Esophagus muscularis mucosa (tissue), 4 donors: Measurements from ENCODE around the gene C2orf42. TPM values are rescaled to one million over a fixed set of nuclear protein-coding genes. Genes with fewer than 3 reads are reported as not detected.
A peak's percentile ranks its signal among the peaks of the same experiment; 100 is the strongest.
"Not testable (repeated sequence)": the region's sequence is repeated elsewhere in the genome, so short reads cannot be mapped to it uniquely, and the experiment has no call there.

Experiments
- DNase-seq: peaks from one replicate; pipeline ENCODE4 v3.0.0-alpha.2; 2017; ENCODE audit errors: extremely low spot score
- H3K27ac ChIP-seq, 4 donors: fragments of 200-600 bp; sonication (generic); replicated peaks in 1 of 4; 1 replicate in 3 of 4; 2 replicates in 1 of 4; pipeline ENCODE4 v1.5.1; 2016 to 2019; ENCODE audit warnings: mild to moderate bottlenecking in 1 of 4
- H3K27me3 ChIP-seq, 4 donors: fragments of 200-600 bp; sonication (generic); one replicate each; pipeline versions ENCODE4 v1.5.1 to v1.6.0; 2016 to 2019
- H3K36me3 ChIP-seq, 4 donors: fragments of 200-600 bp; sonication (generic); one replicate each; pipeline ENCODE4 v1.5.1; 2016 to 2019
- H3K4me1 ChIP-seq, 4 donors: fragments of 200-600 bp; sonication (generic); one replicate each; pipeline ENCODE4 v1.5.1; 2016 to 2019
- H3K4me3 ChIP-seq, 4 donors: fragments of 200-600 bp; sonication (generic); 1 replicate in 2 of 4; 2 replicates in 2 of 4; pipeline ENCODE4 v1.5.1; 2016 to 2019; ENCODE audit warnings: mild to moderate bottlenecking in 4 of 4, moderate library complexity in 1 of 4
- H3K9me3 ChIP-seq, 4 donors: fragments of 200-600 bp; sonication (generic); 1 replicate in 3 of 4; 2 replicates in 1 of 4; pipeline ENCODE4 v1.5.1; 2016 to 2019
- CTCF ChIP-seq, 3 experiments: fragments of 200-600 bp in 2 of 3; fragments of 450-650 bp in 1 of 3; sonication (generic) in 2 of 3; IDR thresholded peaks; one replicate each; pipeline ENCODE4 v1.5.1; 2017 to 2019; ENCODE audit warnings: antibody characterized with exemption in 3 of 3, mild to moderate bottlenecking in 2 of 3, moderate library complexity in 1 of 3
- EP300 ChIP-seq: sonication (generic); formaldehyde crosslinking; IDR thresholded peaks from one replicate; pipeline ENCODE4 v1.6.1; 2017; ENCODE audit warnings: antibody characterized with exemption
- POLR2A ChIP-seq: fragments of 450-650 bp; IDR thresholded peaks from one replicate; pipeline ENCODE4 v1.6.1; 2017; ENCODE audit warnings: antibody characterized with exemption, moderate library complexity, mild to moderate bottlenecking, low read depth
- POLR2AphosphoS5 ChIP-seq, 2 donors: sonication (generic); formaldehyde crosslinking; IDR thresholded peaks; one replicate each; pipeline ENCODE4 v1.6.1; 2017; ENCODE audit warnings: antibody characterized with exemption in 2 of 2
- WGBS: methylation state at CpG from one replicate; pipeline ENCODE4 v1.1.5; 2018; 5-methylcytosine and 5-hydroxymethylcytosine counted together
- intact Hi-C: fragments of 100-400 bp; cut with DNase I; formaldehyde crosslinking; loops from one replicate; pipeline ENCODE4 v1.15.1; 2023
- total RNA-seq, 4 donors: library from RNA; depleted of rRNA; stranded (reverse); fragments of >200 nt; gene quantifications; one replicate each; pipeline versions ENCODE4 v1.1.0 to v1.2.1, GENCODE V29; 2016

Gene C2orf42
- total RNA-seq, 4 donors from 2014 or later, result 15.4 to 20.9 (median 17.9) TPM

DNA sequence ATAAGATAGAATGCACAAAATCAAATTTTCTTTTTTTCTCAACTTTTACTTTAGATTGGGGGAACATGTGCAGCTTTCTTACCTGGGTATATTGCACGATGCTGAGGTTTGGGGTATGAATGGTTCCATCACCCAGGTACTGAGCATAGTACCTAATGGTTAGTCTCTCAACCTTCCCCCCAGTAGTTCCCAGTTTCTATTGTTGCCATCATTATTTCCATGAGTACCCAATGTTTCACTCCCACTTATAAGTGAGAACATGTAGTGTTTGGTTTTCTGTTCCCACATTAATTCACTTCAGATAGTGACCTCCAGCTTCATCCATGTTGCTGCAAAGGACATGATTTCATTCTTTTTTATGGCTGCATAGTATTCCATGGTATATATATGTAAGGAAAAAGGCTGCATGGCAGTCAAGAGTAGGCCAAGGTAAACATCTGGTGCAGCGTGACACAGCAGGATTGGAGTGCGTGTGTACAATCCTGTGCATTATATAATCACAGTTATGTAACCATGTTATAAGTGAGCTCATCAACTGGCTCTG, 10.5 kb upstream of the C2orf42 start:
- peak; percentile 5 for DNase-seq
- WGBS, result 96% methylated on average over 3 of the region's 3 CpGs
- intact Hi-C loops, result no loop called here
- Histone ChIP-seq H3K4me1 (no peaks in the 10 kb centered on the region), H3K9me3 (no peaks in the 10 kb centered on the region), H3K27me3 (no peaks in the 10 kb centered on the region), H3K27ac (no peak overlapping the region), H3K4me3 (no peak overlapping the region), H3K36me3 (no peaks in the 10 kb centered on the region)
- no peak for TF ChIP-seq POLR2A
- TF ChIP-seq EP300, result no peak
- no peak for TF ChIP-seq POLR2AphosphoS5 (IDR thresholded peaks at IDR 0.05)
- no peak for TF ChIP-seq CTCF (IDR thresholded peaks at IDR 0.05)

GRCh38 chr2:70199320-70199864, 8.6 kb upstream of the C2orf42 start:
- Histone ChIP-seq H3K36me3 (no peaks in the 10 kb centered on the region), H3K4me3 (no peak overlapping the region), H3K27ac (no peak overlapping the region), H3K9me3 (no peaks in the 10 kb centered on the region), H3K27me3 (no peaks in the 10 kb centered on the region), H3K4me1 (no peaks in the 10 kb centered on the region)
- 97% methylated on average over 4 of the region's 4 CpGs for WGBS
- intact Hi-C loops, result no loop called here
- DNase-seq, result no peak
- TF ChIP-seq CTCF (IDR thresholded peaks at IDR 0.05), result no peak
- TF ChIP-seq EP300, result no peak

GRCh38 chr2:70192516-70192915, 1.7 kb upstream of the C2orf42 start:
- Histone ChIP-seq H3K9me3 (no peaks in the 10 kb centered on the region), H3K4me3 (no peak overlapping the region), H3K27me3 (no peaks in the 10 kb centered on the region), H3K27ac (no peak overlapping the region), H3K36me3 (no peaks in the 10 kb centered on the region), H3K4me1 (peaks cover 8 to 16% (median 12%) of the 10 kb centered on the region in 4 donors)
- intact Hi-C loops, result loop anchor here (5.0 kb wide), 2 partner anchors 55 to 110 kb away; partner anchors contain the start of genes FAM136A and TIA1
- 85% methylated on average over 5 of the region's 5 CpGs for WGBS
- no peak for DNase-seq
- TF ChIP-seq POLR2A (no peak), POLR2AphosphoS5 (IDR thresholded peaks at IDR 0.05) (no peak), CTCF (IDR thresholded peaks at IDR 0.05) (no peak), EP300 (no peak)

DNA sequence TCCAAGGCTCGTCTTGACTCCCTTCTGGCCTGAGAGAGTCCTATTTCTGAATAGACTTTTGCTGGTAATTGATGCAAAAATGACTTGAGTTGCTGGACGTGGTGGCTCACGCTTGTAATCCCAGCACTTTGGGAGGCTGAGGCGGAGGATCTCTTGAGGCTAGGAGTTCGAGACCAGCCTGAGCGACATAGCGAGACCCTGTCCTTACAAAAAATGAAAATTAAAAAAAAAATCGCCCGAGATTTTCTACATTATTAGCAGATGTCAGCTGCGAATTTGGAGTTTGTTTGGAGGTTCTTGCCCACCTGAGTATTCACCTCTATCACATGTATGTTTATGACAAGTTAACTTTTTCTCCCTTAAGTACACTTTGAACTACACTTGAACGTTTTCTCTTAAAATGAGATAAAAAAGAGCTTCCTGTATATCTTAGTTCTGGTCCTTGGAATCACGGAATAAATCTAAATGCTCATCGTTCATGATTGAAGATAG, 471 bp upstream of the C2orf42 start:
- 75% methylated on average over 13 of the region's 13 CpGs for WGBS
- H3K27me3 ChIP-seq, result no peaks in the 10 kb centered on the region
- TF ChIP-seq POLR2AphosphoS5 (IDR thresholded peaks at IDR 0.05), result no peak
- no peak for TF ChIP-seq POLR2A
- no peak for TF ChIP-seq EP300
- no peak for TF ChIP-seq CTCF (IDR thresholded peaks at IDR 0.05)
- H3K36me3 ChIP-seq, result no peaks in the 10 kb centered on the region
- intact Hi-C loops, result loop anchor here (5.0 kb wide), 2 partner anchors 56 to 111 kb away; partner anchors contain the start of genes FAM136A and TIA1
- H3K4me1 ChIP-seq, result peaks cover 8 to 16% (median 12%) of the 10 kb centered on the region in 4 donors
- H3K27ac ChIP-seq, result peak overlapping the region; percentile 95 to 98 (median 98)
- H3K4me3 ChIP-seq, result peak overlapping the region; percentile 70 to 80 (median 76)
- DNase-seq, result no peak
- no peaks in the 10 kb centered on the region for H3K9me3 ChIP-seq

DNA sequence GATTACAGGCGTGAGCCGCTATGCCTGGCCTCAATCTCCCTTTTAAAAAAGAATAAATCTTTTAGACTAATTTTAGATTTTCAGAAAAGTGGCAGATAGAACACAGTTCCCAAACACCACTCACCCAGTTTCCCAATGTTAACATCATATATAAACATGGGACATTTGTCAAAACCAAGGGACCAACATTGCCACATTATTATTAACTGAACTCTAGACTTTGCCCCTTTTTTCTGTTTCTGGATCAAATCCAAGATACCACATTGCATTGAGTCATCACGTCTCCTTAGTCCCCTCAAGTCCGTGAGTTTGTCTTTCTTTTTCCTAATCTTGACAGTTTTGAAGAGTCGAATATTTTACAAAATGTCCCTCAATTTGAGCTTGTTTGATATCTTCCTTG, 2.4 kb downstream of the C2orf42 start:
- no peak for DNase-seq
- Histone ChIP-seq H3K27ac (no peak overlapping the region), H3K27me3 (no peaks in the 10 kb centered on the region), H3K4me3 (no peak overlapping the region), H3K9me3 (no peaks in the 10 kb centered on the region), H3K36me3 (no peaks in the 10 kb centered on the region), H3K4me1 (peaks cover 8 to 16% (median 12%) of the 10 kb centered on the region in 4 donors)
- intact Hi-C loops, result no loop called here
- 82% methylated on average over 5 of the region's 5 CpGs for WGBS
- TF ChIP-seq POLR2AphosphoS5 (IDR thresholded peaks at IDR 0.05) (no peak), POLR2A (no peak), CTCF (IDR thresholded peaks at IDR 0.05) (no peak), EP300 (no peak)

DNA sequence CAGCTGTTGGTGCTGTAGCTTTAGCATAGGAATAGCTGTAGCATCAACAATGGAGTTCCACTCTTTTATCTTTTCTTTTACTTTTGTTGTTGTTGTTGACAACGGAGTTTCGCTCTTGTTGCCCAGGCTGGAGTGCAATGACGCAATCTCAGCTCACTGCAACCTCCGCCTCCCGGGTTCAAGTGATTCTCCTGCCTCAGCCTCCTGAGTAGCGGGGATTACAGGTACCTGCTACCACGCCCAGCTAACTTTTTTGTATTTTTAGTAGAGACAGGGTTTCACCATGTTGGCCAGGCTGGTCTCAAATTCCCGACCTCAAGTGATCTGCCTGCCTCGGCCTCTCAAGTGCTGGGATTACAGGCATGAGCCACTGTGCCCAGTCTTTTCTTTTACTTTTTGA, 3.6 kb downstream of the C2orf42 start:
- H3K36me3 ChIP-seq, H3K27ac ChIP-seq, H3K27me3 ChIP-seq, DNase-seq, intact Hi-C loops, H3K4me3 ChIP-seq, H3K9me3 ChIP-seq: not testable (repeated sequence)
- peaks cover 8 to 16% (median 12%) of the 10 kb centered on the region in 4 donors for H3K4me1 ChIP-seq
- 91% methylated on average over 9 of the region's 9 CpGs for WGBS
